ENCODE measurements around the gene SCAPER.

GRCh38 chr15:76465728-76466127 lies 439.4 kb downstream of the SCAPER start:
- no peak for TF ChIP-seq CTCF (IDR thresholded peaks at IDR 0.05)
- no peak for TF ChIP-seq EZH2 (IDR thresholded peaks at IDR 0.05; ENCODE audit: borderline replicate concordance, insufficient read depth, low read depth, low read length, poor library complexity, severe bottlenecking)
